Measurements from ENCODE around the gene SLC44A4. TPM values are rescaled to one million over a fixed set of nuclear protein-coding genes. Genes with fewer than 3 reads are reported as not detected.

SLC44A4 gene
- total RNA-seq, 2 donors from 2014 or later, result 546 to 779 TPM

DNA sequence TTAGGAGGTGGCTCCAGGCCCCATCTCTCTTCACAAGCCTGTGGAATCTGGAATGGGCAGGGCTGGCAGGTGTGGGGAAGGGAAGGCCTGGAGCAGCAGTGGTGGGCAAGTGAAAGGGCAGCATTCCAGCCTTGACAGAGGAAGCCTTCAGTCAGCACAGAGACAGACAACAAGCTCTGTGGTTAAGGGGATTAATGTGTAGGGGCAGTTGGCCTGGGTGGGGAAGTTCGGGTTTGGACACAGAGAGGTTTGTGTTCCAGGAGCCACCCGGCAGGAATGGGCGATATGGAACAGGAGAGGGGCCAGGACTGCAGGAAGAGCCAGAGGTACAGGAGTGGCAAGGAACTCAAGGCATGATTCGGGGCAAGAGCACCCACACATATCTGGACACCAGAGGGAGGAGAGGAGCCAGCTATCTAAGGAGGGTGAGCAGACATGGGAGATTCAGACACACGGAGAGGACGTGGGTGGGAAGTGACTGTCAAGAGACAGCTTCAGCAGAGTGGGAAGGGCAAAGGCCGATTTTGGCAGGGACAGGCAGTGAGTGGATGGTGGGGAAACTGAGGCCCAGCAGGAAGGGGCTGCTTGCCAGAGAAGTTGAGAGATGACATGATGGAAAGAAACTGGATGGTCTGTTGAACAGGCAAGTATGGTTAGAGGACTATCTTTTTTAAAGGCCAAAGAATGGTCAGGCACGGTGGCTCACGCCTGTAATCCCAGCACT is 2.5 kb upstream of the SLC44A4 start:
- Histone ChIP-seq H3K27ac (no peak overlapping the region), H3K9ac (ENCODE audit: low read depth in 2 of 2, low read length in 2 of 2) (no peak overlapping the region), H3K4me1 (peaks cover 5% of the 10 kb centered on the region), H3K27me3 (no peaks in the 10 kb centered on the region), H3K4me3 (no peak overlapping the region), H3K36me3 (no peaks in the 10 kb centered on the region), H3K9me3 (no peaks in the 10 kb centered on the region)
- intact Hi-C loops (cut with DNase I), result loop anchor here (5.0 to 10.0 kb wide), 2 partner anchors 44 to 206 kb away; no protein-coding TSS in a partner anchor
- TF ChIP-seq CTCF (IDR thresholded peaks at IDR 0.05), result no peak
- no peak for DNase-seq

GRCh38 chr6:31880616-31881015 is 1.8 kb upstream of the SLC44A4 start:
- no peak for DNase-seq
- no peak for TF ChIP-seq CTCF (IDR thresholded peaks at IDR 0.05)
- H3K27ac ChIP-seq, result no peak overlapping the region
- H3K36me3 ChIP-seq, result no peaks in the 10 kb centered on the region
- H3K27me3 ChIP-seq, result no peaks in the 10 kb centered on the region
- no peak overlapping the region for H3K4me3 ChIP-seq
- H3K9me3 ChIP-seq, result no peaks in the 10 kb centered on the region
- H3K4me1 ChIP-seq, result peaks cover 11% of the 10 kb centered on the region
- no peak overlapping the region for H3K9ac ChIP-seq (ENCODE audit: low read depth in 2 of 2, low read length in 2 of 2)
- intact Hi-C loops (cut with DNase I), result loop anchor here (5.0 to 10.0 kb wide), 2 partner anchors 43 to 206 kb away; no protein-coding TSS in a partner anchor

DNA sequence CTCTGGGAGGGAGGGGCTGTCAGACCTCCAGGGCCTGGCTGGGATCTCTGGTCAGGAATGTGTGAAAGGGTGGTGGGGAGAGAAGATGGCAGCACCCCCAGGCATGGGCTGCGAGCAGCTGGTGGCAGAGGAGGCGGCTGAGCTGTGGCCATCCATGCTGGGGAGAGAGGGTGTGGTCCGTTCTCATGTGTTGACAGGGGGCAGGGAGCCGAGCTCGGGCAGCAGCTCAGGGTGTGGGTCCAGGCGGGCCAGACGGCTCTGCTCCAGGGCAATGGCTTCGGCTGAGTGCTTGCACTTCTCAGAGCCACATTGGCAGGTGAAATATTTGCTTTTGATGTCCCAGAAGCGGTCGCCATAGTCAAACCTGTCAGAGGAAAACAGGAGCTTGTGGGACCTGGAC is 1.1 kb upstream of the SLC44A4 start:
- Histone ChIP-seq H3K4me3 (no peak overlapping the region), H3K4me1 (peaks cover 11% of the 10 kb centered on the region), H3K36me3 (no peaks in the 10 kb centered on the region), H3K9me3 (no peaks in the 10 kb centered on the region), H3K27ac (peak overlapping the region; percentile 93), H3K9ac (ENCODE audit: low read depth in 2 of 2, low read length in 2 of 2) (peak overlapping the region in 1 of 2 donors; percentile 36), H3K27me3 (no peaks in the 10 kb centered on the region)
- intact Hi-C loops (cut with DNase I), result loop anchor here (5.0 to 10.0 kb wide), 2 partner anchors 43 to 205 kb away; no protein-coding TSS in a partner anchor
- no peak for TF ChIP-seq CTCF (IDR thresholded peaks at IDR 0.05)
- DNase-seq, result peak; percentile 63

DNA sequence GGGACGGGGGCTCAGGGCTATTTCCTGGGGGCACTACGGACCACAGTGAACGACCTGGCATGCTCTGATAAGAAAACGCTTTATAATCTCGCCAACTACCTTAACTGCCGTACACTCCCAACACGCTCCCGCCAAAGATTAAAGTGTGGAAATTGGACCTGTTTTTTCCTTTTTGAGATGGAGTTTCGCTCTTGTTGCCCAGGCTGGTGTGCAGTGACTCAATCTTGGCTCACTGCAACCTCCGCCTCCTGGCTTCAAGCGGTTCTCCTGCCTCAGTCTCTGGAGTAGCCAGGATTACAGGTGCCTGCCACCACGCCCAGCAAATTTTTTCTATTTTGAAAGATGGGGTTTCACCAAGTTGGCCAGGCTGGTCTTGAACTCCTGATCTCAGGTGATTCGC is 346 bp upstream of the SLC44A4 start:
- Histone ChIP-seq H3K27ac (peak overlapping the region; percentile 93), H3K4me1 (peaks cover 18% of the 10 kb centered on the region), H3K9me3 (no peaks in the 10 kb centered on the region), H3K4me3 (peak overlapping the region; percentile 52), H3K9ac (ENCODE audit: low read depth in 2 of 2, low read length in 2 of 2) (peak overlapping the region in 1 of 2 donors; percentile 100), H3K27me3 (no peaks in the 10 kb centered on the region), H3K36me3 (no peaks in the 10 kb centered on the region)
- TF ChIP-seq CTCF (IDR thresholded peaks at IDR 0.05), result no peak
- DNase-seq, result peak; percentile 30
- intact Hi-C loops (cut with DNase I), result no loop called here

GRCh38 chr6:31878222-31878621 is 575 bp downstream of the SLC44A4 start:
- Histone ChIP-seq H3K9ac (ENCODE audit: low read depth in 2 of 2, low read length in 2 of 2) (peak overlapping the region; percentile 66 to 100), H3K4me1 (peaks cover 18% of the 10 kb centered on the region), H3K27ac (peak overlapping the region; percentile 93), H3K36me3 (no peaks in the 10 kb centered on the region), H3K4me3 (peak overlapping the region; percentile 52), H3K9me3 (no peaks in the 10 kb centered on the region), H3K27me3 (no peaks in the 10 kb centered on the region)
- DNase-seq, result no peak
- no peak for TF ChIP-seq CTCF (IDR thresholded peaks at IDR 0.05)
- intact Hi-C loops (cut with DNase I), result no loop called here
